Central memory CD8-positive, alpha-beta T cell (primary cell): ENCODE data around the gene SLC35E4.

ENCODE experiments used
- ATAC-seq: fragments of 150-1000 bp; cut with Tn5 transposase; replicated peaks from 2 replicates; pipeline ENCODE4 v1.10.0; 2022; ENCODE audit warnings: mild to moderate bottlenecking, moderate FRiP score, moderate number of reproducible peaks; ENCODE audit not compliant: poor library complexity, severe bottlenecking; ENCODE audit errors: extremely low read depth
- DNase-seq, 2 donors: peaks; one replicate each; pipeline ENCODE4 v3.0.0; 2021; ENCODE audit warnings: low spot score in 2 of 2
- H3K27ac Mint-ChIP-seq: one replicate; pipeline ENCODE4 v1.8.0; 2022; ENCODE audit warnings: low read depth, mild to moderate bottlenecking, moderate library complexity, mixed read lengths
- H3K27me3 Mint-ChIP-seq: one replicate; pipeline ENCODE4 v1.8.0; 2022; ENCODE audit warnings: mixed read lengths
- H3K36me3 Mint-ChIP-seq: one replicate; pipeline ENCODE4 v1.8.0; 2022; ENCODE audit warnings: mild to moderate bottlenecking, moderate library complexity, mixed read lengths; ENCODE audit not compliant: insufficient read depth
- H3K4me1 Mint-ChIP-seq: one replicate; pipeline ENCODE4 v1.8.0; 2022; ENCODE audit warnings: mixed read lengths
- H3K4me3 Mint-ChIP-seq: one replicate; pipeline ENCODE4 v1.8.0; 2022; ENCODE audit warnings: mild to moderate bottlenecking, moderate library complexity, mixed read lengths
- H3K9me3 Mint-ChIP-seq: one replicate; pipeline ENCODE4 v1.8.0; 2022; ENCODE audit warnings: mixed read lengths

SLC35E4 gene

GRCh38 chr22:30646518-30647160 lies 11.1 kb downstream of the SLC35E4 start:
- no peak overlapping the region for H3K4me3 Mint-ChIP-seq
- DNase-seq (no peak), ATAC-seq (no peak)
- no peaks in the 10 kb centered on the region for H3K27me3 Mint-ChIP-seq
- H3K27ac Mint-ChIP-seq = no peak overlapping the region
- H3K9me3 Mint-ChIP-seq = no peaks in the 10 kb centered on the region
- peaks cover 17% of the 10 kb centered on the region for H3K4me1 Mint-ChIP-seq
- H3K36me3 Mint-ChIP-seq = peaks cover 2% of the 10 kb centered on the region

- Mint-ChIP-seq H3K36me3 (peaks cover 2% of the 10 kb centered on the region), H3K27ac (peak overlapping the region; percentile 17), H3K27me3 (no peaks in the 10 kb centered on the region), H3K9me3 (no peaks in the 10 kb centered on the region), H3K4me1 (peaks cover 17% of the 10 kb centered on the region), H3K4me3 (no peak overlapping the region)
- no peak for ATAC-seq
- no peak for DNase-seq
These were observed 12.0 kb downstream of the SLC35E4 start for GRCh38 chr22:30647536-30647935.

- Mint-ChIP-seq H3K36me3 (peaks cover 2% of the 10 kb centered on the region), H3K4me3 (no peak overlapping the region), H3K4me1 (peaks cover 11% of the 10 kb centered on the region), H3K27me3 (no peaks in the 10 kb centered on the region), H3K27ac (peak overlapping the region; percentile 17), H3K9me3 (no peaks in the 10 kb centered on the region)
- DNase-seq (no peak), ATAC-seq (no peak)
These were observed 13.2 kb downstream of the SLC35E4 start for GRCh38 chr22:30648825-30649224.

GRCh38 chr22:30649430-30650007 lies 13.9 kb downstream of the SLC35E4 start:
- no peaks in the 10 kb centered on the region for H3K27me3 Mint-ChIP-seq
- peaks cover 3% of the 10 kb centered on the region for H3K36me3 Mint-ChIP-seq
- peak; percentile 90 for ATAC-seq
- H3K4me3 Mint-ChIP-seq = no peak overlapping the region
- peaks cover 11% of the 10 kb centered on the region for H3K4me1 Mint-ChIP-seq
- H3K9me3 Mint-ChIP-seq = no peaks in the 10 kb centered on the region
- peak overlapping the region; percentile 19 for H3K27ac Mint-ChIP-seq
- peak in 1 of 2 donors; percentile 13 for DNase-seq

GRCh38 chr22:30650508-30651116 lies 15.0 kb downstream of the SLC35E4 start:
- DNase-seq (no peak), ATAC-seq (no peak)
- Mint-ChIP-seq H3K9me3 (no peaks in the 10 kb centered on the region), H3K4me3 (no peak overlapping the region), H3K36me3 (peaks cover 3% of the 10 kb centered on the region), H3K4me1 (peaks cover 11% of the 10 kb centered on the region), H3K27me3 (no peaks in the 10 kb centered on the region), H3K27ac (no peak overlapping the region)

GRCh38 chr22:30652852-30653251 lies 17.3 kb downstream of the SLC35E4 start:
- Mint-ChIP-seq H3K4me1 (peaks cover 11% of the 10 kb centered on the region), H3K27ac (no peak overlapping the region), H3K9me3 (no peaks in the 10 kb centered on the region), H3K36me3 (peaks cover 2% of the 10 kb centered on the region), H3K27me3 (no peaks in the 10 kb centered on the region), H3K4me3 (no peak overlapping the region)
- no peak for DNase-seq
- ATAC-seq = no peak

- no peak overlapping the region for H3K27ac Mint-ChIP-seq
These were observed 18.8 kb downstream of the SLC35E4 start for GRCh38 chr22:30654361-30654760.

GRCh38 chr22:30655532-30655931 lies 20.0 kb downstream of the SLC35E4 start:
- DNase-seq = no peak
- Mint-ChIP-seq H3K36me3 (peaks cover 10% of the 10 kb centered on the region), H3K4me3 (no peak overlapping the region), H3K9me3 (no peaks in the 10 kb centered on the region), H3K27ac (no peak overlapping the region), H3K4me1 (no peaks in the 10 kb centered on the region), H3K27me3 (no peaks in the 10 kb centered on the region)
- no peak for ATAC-seq

More at GRCh38 chr22:30654361-30654760, 18.8 kb downstream of the SLC35E4 start:
- Mint-ChIP-seq H3K9me3 (no peaks in the 10 kb centered on the region), H3K4me3 (no peak overlapping the region), H3K27me3 (no peaks in the 10 kb centered on the region), H3K4me1 (peaks cover 5% of the 10 kb centered on the region), H3K36me3 (peaks cover 7% of the 10 kb centered on the region)
- no peak for ATAC-seq
- no peak for DNase-seq

- ATAC-seq = no peak
- Mint-ChIP-seq H3K36me3 (peaks cover 24% of the 10 kb centered on the region), H3K4me1 (peaks cover 27% of the 10 kb centered on the region), H3K9me3 (no peaks in the 10 kb centered on the region), H3K27ac (no peak overlapping the region), H3K27me3 (no peaks in the 10 kb centered on the region), H3K4me3 (no peak overlapping the region)
- no peak for DNase-seq
These were observed 26.5 kb downstream of the SLC35E4 start for GRCh38 chr22:30662040-30662439.

- no peaks in the 10 kb centered on the region for H3K27me3 Mint-ChIP-seq
- H3K36me3 Mint-ChIP-seq = peaks cover 25% of the 10 kb centered on the region
- no peak overlapping the region for H3K4me3 Mint-ChIP-seq
- no peak for DNase-seq
- H3K27ac Mint-ChIP-seq = no peak overlapping the region
- peaks cover 44% of the 10 kb centered on the region for H3K4me1 Mint-ChIP-seq
- no peaks in the 10 kb centered on the region for H3K9me3 Mint-ChIP-seq
- ATAC-seq = no peak
These were observed 29.2 kb downstream of the SLC35E4 start for GRCh38 chr22:30664798-30665197.

GRCh38 chr22:30665266-30665665 lies 29.7 kb downstream of the SLC35E4 start:
- Mint-ChIP-seq H3K27me3 (no peaks in the 10 kb centered on the region), H3K9me3 (no peaks in the 10 kb centered on the region), H3K27ac (no peak overlapping the region), H3K4me1 (peaks cover 44% of the 10 kb centered on the region), H3K4me3 (no peak overlapping the region), H3K36me3 (peaks cover 23% of the 10 kb centered on the region)
- DNase-seq (no peak), ATAC-seq (no peak)

- DNase-seq (no peak), ATAC-seq (no peak)
- H3K4me3 Mint-ChIP-seq = peak overlapping the region; percentile 86
- peaks cover 20% of the 10 kb centered on the region for H3K36me3 Mint-ChIP-seq
- H3K27me3 Mint-ChIP-seq = no peaks in the 10 kb centered on the region
- no peak overlapping the region for H3K27ac Mint-ChIP-seq
- no peaks in the 10 kb centered on the region for H3K9me3 Mint-ChIP-seq
- peaks cover 44% of the 10 kb centered on the region for H3K4me1 Mint-ChIP-seq
These were observed 30.2 kb downstream of the SLC35E4 start for GRCh38 chr22:30665786-30666185.

- Mint-ChIP-seq H3K27ac (peak overlapping the region; percentile 90), H3K4me3 (peak overlapping the region; percentile 86), H3K4me1 (peaks cover 44% of the 10 kb centered on the region), H3K36me3 (peaks cover 17% of the 10 kb centered on the region), H3K27me3 (no peaks in the 10 kb centered on the region), H3K9me3 (no peaks in the 10 kb centered on the region)
- ATAC-seq = no peak
- DNase-seq = no peak
These were observed 31.5 kb downstream of the SLC35E4 start for GRCh38 chr22:30667107-30667493.
